Esophagus muscularis mucosa (tissue), 3 donors: ENCODE data around the gene IRX1.

Experiments used
- CTCF ChIP-seq, 3 experiments: fragments of 200-600 bp in 2 of 3; fragments of 450-650 bp in 1 of 3; sonication (generic) in 2 of 3; IDR thresholded peaks; one replicate each; pipeline ENCODE4 v1.5.1; 2017 to 2019; ENCODE audit warnings: antibody characterized with exemption in 3 of 3, mild to moderate bottlenecking in 2 of 3, moderate library complexity in 1 of 3
- POLR2A ChIP-seq: fragments of 450-650 bp; IDR thresholded peaks from one replicate; pipeline ENCODE4 v1.6.1; 2017; ENCODE audit warnings: antibody characterized with exemption, moderate library complexity, mild to moderate bottlenecking, low read depth

- TF ChIP-seq CTCF (IDR thresholded peaks at IDR 0.05) = no peak
- no peak for TF ChIP-seq POLR2A
Observed at GRCh38 chr5:3606121-3606831, 10.6 kb downstream of the IRX1 start.
